Superior temporal gyrus (tissue), 1 donor: ENCODE results near the gene DLGAP1.

Experiments used
- DNase-seq: peaks from one replicate; pipeline ENCODE4 v3.0.0-alpha.2; 2016; ENCODE audit errors: extremely low spot score

The DLGAP1 gene

GRCh38 chr18:3995476-3996102 is 459.5 kb downstream of the DLGAP1 start:
- peak; percentile 90 for DNase-seq

- no peak for DNase-seq
These were observed 461.0 kb downstream of the DLGAP1 start for GRCh38 chr18:3993941-3994687.

- DNase-seq, result no peak
These were observed 469.4 kb downstream of the DLGAP1 start for GRCh38 chr18:3985664-3986063.

GRCh38 chr18:3985020-3985419 is 470.1 kb downstream of the DLGAP1 start:
- no peak for DNase-seq

GRCh38 chr18:3984163-3984757 is 470.8 kb downstream of the DLGAP1 start:
- DNase-seq, result no peak

GRCh38 chr18:3983351-3983969 is 471.6 kb downstream of the DLGAP1 start:
- DNase-seq, result no peak

- DNase-seq, result no peak
These were observed 472.6 kb downstream of the DLGAP1 start for GRCh38 chr18:3982541-3982940.

- no peak for DNase-seq
These were observed 476.1 kb downstream of the DLGAP1 start for GRCh38 chr18:3979024-3979423.

GRCh38 chr18:3973191-3973850 is 481.8 kb downstream of the DLGAP1 start:
- peak; percentile 47 for DNase-seq

GRCh38 chr18:3972291-3972930 is 482.7 kb downstream of the DLGAP1 start:
- DNase-seq, result no peak

GRCh38 chr18:3970929-3971328 is 484.2 kb downstream of the DLGAP1 start:
- DNase-seq, result no peak

GRCh38 chr18:3967359-3968180 is 487.5 kb downstream of the DLGAP1 start:
- DNase-seq, result no peak

GRCh38 chr18:3966642-3967358 is 488.3 kb downstream of the DLGAP1 start:
- DNase-seq, result no peak

GRCh38 chr18:3966246-3966641 is 488.9 kb downstream of the DLGAP1 start:
- no peak for DNase-seq

- DNase-seq, result no peak
These were observed 494.1 kb downstream of the DLGAP1 start for GRCh38 chr18:3960977-3961376.

GRCh38 chr18:3960142-3960541 is 495.0 kb downstream of the DLGAP1 start:
- no peak for DNase-seq

- DNase-seq, result no peak
These were observed 503.1 kb downstream of the DLGAP1 start for GRCh38 chr18:3952031-3952430.

- DNase-seq, result no peak
These were observed 504.3 kb downstream of the DLGAP1 start for GRCh38 chr18:3950668-3951404.

GRCh38 chr18:3948958-3949357 is 506.1 kb downstream of the DLGAP1 start:
- no peak for DNase-seq
